ENCODE results near the gene TAF1A.

The TAF1A gene

GRCh38 chr1:222529916-222530315 lies 59.8 kb downstream of the TAF1A start:
- DNase-seq: no peak

GRCh38 chr1:222529181-222529580 lies 60.6 kb downstream of the TAF1A start:
- no peak for DNase-seq

- DNase-seq: no peak
These were observed 63.8 kb downstream of the TAF1A start for GRCh38 chr1:222525951-222526350.

- DNase-seq: no peak
These were observed 65.9 kb downstream of the TAF1A start for GRCh38 chr1:222523852-222524251.

- no peak for DNase-seq
These were observed 67.4 kb downstream of the TAF1A start for GRCh38 chr1:222522105-222522915.

GRCh38 chr1:222521299-222522104 lies 68.2 kb downstream of the TAF1A start:
- DNase-seq: no peak
